ENCODE measurements around the gene SLC6A4. TPM values are rescaled to one million over a fixed set of nuclear protein-coding genes. Genes with fewer than 3 reads are reported as not detected.

SLC6A4 gene
- total and polyA plus RNA-seq, 2 of the 8 experiments (the other 6 are each of a cell fraction or from before 2014, with no cell fraction given) = 0.09 to 0.33 TPM

DNA sequence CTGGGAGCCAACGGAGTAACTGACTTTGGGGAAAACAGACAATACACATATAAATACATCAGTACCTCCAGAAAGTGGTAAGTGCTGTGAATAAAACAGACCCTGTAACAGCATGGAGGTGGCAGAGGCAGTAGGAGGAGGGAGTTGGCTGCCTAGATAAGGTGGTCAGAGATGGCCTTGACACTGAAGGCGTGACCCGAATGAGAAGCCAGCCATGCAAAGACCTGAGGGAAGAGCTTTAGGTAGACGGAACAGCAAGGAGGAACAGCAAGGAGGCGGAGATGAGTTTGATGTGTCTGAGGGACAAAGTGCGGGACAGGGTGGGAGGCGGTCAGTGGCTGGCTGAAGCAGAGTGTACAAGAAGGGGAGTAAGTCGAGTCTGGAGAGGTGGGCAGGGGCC is 8.1 kb upstream of the SLC6A4 start:
- no peaks in the 10 kb centered on the region for H4K20me1 ChIP-seq (replicated peaks in 1 of 2; ENCODE audit: control insufficient read depth in 1 of 2, insufficient read depth in 2 of 2, low read length in 2 of 2)
- H3K36me3 ChIP-seq (ENCODE audit: control insufficient read depth in 2 of 4, insufficient read depth in 4 of 4, low read length in 3 of 4) = peaks cover 0 to 6% (median 3%) of the 10 kb centered on the region in 4 experiments; a peak in 5 of 8 replicates
- H3K56ac ChIP-seq (replicated peaks; ENCODE audit: insufficient read length, low read depth, low read length) = no peak overlapping the region
- no peak overlapping the region for H2BK12ac ChIP-seq (ENCODE audit: low read depth, low read length)
- no peaks in the 10 kb centered on the region for H3K79me2 ChIP-seq (ENCODE audit: control insufficient read depth in 1 of 2, insufficient read depth in 2 of 2, low read length in 2 of 2)
- FAIRE-seq = no peak
- no peak overlapping the region for H4K5ac ChIP-seq (ENCODE audit: insufficient read length, low read depth, low read length)
- H3K9me3 ChIP-seq (ENCODE audit: insufficient read depth in 2 of 2, low read depth in 1 of 2, low read length in 1 of 2) = peaks cover 4 to 5% of the 10 kb centered on the region in 2 experiments; a peak in 1 of 4 replicates
- H3K4me3 ChIP-seq (ENCODE audit: extremely low read depth in 1 of 4, insufficient read depth in 2 of 4, low read depth in 3 of 4, low read length in 4 of 4) = no peak overlapping the region
- no peak overlapping the region for H3K9ac ChIP-seq (replicated peaks in 1 of 4; ENCODE audit: extremely low read depth in 1 of 4, low read depth in 3 of 4, low read length in 3 of 4)
- H3K18ac ChIP-seq (ENCODE audit: extremely low read depth, low read length) = no peak overlapping the region
- H3K4ac ChIP-seq (replicated peaks; ENCODE audit: insufficient read length, low read depth, low read length) = no peak overlapping the region
- no peaks in the 10 kb centered on the region for H3K79me1 ChIP-seq (ENCODE audit: low read depth, low read length)
- ChIA-PET CTCF (ENCODE audit: partially characterized antibody) (interaction anchor here (0.6 to 1.6 kb wide), 3 partner anchors 21 to 1568 kb away, joined by 3 to 5 read pairs (median 3); no protein-coding TSS in a partner anchor), POLR2A (ENCODE audit: partially characterized antibody) (interaction anchor here (1.3 to 1.8 kb wide), 2 partner anchors 9 to 32 kb away, joined by 3 read pairs; no protein-coding TSS in a partner anchor)
- peaks cover 0 to 4% (median 3%) of the 10 kb centered on the region in 4 experiments; a peak in 5 of 7 replicates for H3K4me1 ChIP-seq (replicated peaks in 1 of 4; ENCODE audit: control insufficient read depth in 3 of 4, insufficient read depth in 4 of 4, low read length in 3 of 4)
- H2BK120ac ChIP-seq (replicated peaks; ENCODE audit: low read depth, low read length) = no peak overlapping the region
- H3K23ac ChIP-seq (ENCODE audit: insufficient read length) = no peak overlapping the region
- no peak overlapping the region for H2BK15ac ChIP-seq (ENCODE audit: low read length)
- H3K27ac ChIP-seq (ENCODE audit: low read depth, low read length) = no peak overlapping the region
- DNase-seq (ENCODE audit: low read depth in 1 of 2, low spot score in 2 of 2) = peak in 1 of 2 experiments; percentile 38
- no peak overlapping the region for H2BK5ac ChIP-seq (ENCODE audit: low read depth, low read length)
- H2BK20ac ChIP-seq (ENCODE audit: low read length) = no peak overlapping the region
- no peak overlapping the region; the same call in 1 of the 2 replicates for H4K8ac ChIP-seq (ENCODE audit: extremely low read depth, insufficient read depth, low read length)
- no peak overlapping the region for H3K4me2 ChIP-seq (ENCODE audit: insufficient read depth in 1 of 2, low read depth in 2 of 2, low read length in 2 of 2)
- peaks cover 0 to 9% (median 5%) of the 10 kb centered on the region in 4 experiments; a peak in 5 of 7 replicates for H3K27me3 ChIP-seq (replicated peaks in 1 of 4; ENCODE audit: control insufficient read depth in 3 of 4, extremely low read depth in 1 of 4, insufficient read depth in 3 of 4, low read length in 3 of 4)
- no peak overlapping the region for H3K14ac ChIP-seq (ENCODE audit: insufficient read length)
- H3K23me2 ChIP-seq (ENCODE audit: low read depth, low read length) = peaks cover 3% of the 10 kb centered on the region; the same call in 1 of the 2 replicates
- no peak overlapping the region for H2AFZ ChIP-seq (ENCODE audit: low read length)
- H2AK5ac ChIP-seq (ENCODE audit: low read depth, low read length) = no peak overlapping the region
- 89% methylated on average over 8 of the region's 8 CpGs; no CpG with 5 or more reads in 1 of the 2 experiments for WGBS, 2 experiments (ENCODE audit: extremely low coverage in 1 of 2, insufficient coverage in 1 of 2, insufficient read length in 1 of 2, insufficient replicate concordance in 2 of 2, low coverage in 1 of 2, low lambda C conversion rate in 2 of 2, missing lambda C conversion rate in 1 of 2)
- no peak overlapping the region for H4K91ac ChIP-seq (replicated peaks; ENCODE audit: insufficient read length, low read length)
- no peak for TF ChIP-seq ATF3 (IDR thresholded peaks at IDR 0.05; ENCODE audit: insufficient read depth, low read depth, low read length)
- TF ChIP-seq CTCF (IDR thresholded peaks at IDR 0.05; ENCODE audit: control extremely low read depth in 1 of 3, insufficient read depth in 1 of 3, low read depth in 1 of 3, low read length in 3 of 3) = no peak

Measured in H1 (cell line).